Measurements from ENCODE around the gene AURKA.

DNA sequence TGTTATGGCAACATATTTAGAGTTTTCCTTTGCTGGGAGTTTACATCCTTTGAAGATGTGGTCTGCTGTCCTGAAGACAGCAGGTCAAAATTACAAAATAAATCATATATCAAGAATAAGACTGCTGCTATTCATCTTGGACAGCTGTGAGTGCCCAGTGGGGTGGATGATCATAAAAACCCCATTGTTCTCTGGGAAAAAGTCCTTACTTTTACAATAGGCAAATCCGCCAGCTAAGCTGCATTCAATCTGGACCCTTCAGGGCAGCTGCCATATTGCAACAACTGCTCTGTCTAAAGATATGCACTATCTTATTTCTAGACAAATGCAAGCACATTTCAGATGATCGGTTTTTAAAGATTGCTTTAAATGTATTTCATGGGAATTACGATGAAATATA, 39.5 kb upstream of the AURKA start:
- TF ChIP-seq CTCF (conservative IDR thresholded peaks at IDR 0.05), result no peak
- no peak for TF ChIP-seq EZH2 (IDR thresholded peaks at IDR 0.05; ENCODE audit: low read depth)
